ENCODE data around the gene PCAT6. TPM values are rescaled to one million over a fixed set of nuclear protein-coding genes. Genes with fewer than 3 reads are reported as not detected.

PCAT6 gene
- total and polyA plus RNA-seq, 2 experiments from 2014 or later = 7.2 to 28.1 TPM

- TF ChIP-seq ZNF462 (CRISPR knock-in tag; IDR thresholded peaks at IDR 0.05) = no peak
- TF ChIP-seq POLR2AphosphoS5 (IDR thresholded peaks at IDR 0.05; ENCODE audit: low read depth) = no peak
- TF ChIP-seq ZNF331 (CRISPR knock-in tag; IDR thresholded peaks at IDR 0.05; ENCODE audit: low read depth) = no peak
- no peak for TF ChIP-seq EZH2 (IDR thresholded peaks at IDR 0.05; ENCODE audit: low read depth, unreplicated experiment)
- no peak for TF ChIP-seq CREB1 (CRISPR knock-in tag; IDR thresholded peaks at IDR 0.05; ENCODE audit: low read depth)
- no peak for TF ChIP-seq JUNB (IDR thresholded peaks at IDR 0.05; ENCODE audit: unreplicated experiment)
- TF ChIP-seq NANOG (IDR thresholded peaks at IDR 0.05; ENCODE audit: borderline replicate concordance) = no peak
Measured at GRCh38 chr1:202765721-202766120, 45.0 kb upstream of the PCAT6 start (continued).

- H3F3A ChIP-seq (replicated peaks; ENCODE audit: low read depth) = peaks cover 25% of the 10 kb centered on the region; the same call in 1 of the 2 replicates
- H3K9me2 ChIP-seq (ENCODE audit: insufficient read depth) = no peaks in the 10 kb centered on the region
- no peaks in the 10 kb centered on the region for H3K9me3 Mint-ChIP-seq
- H3K27me3 ChIP-seq (ENCODE audit: insufficient read depth) = no peaks in the 10 kb centered on the region
- H3K27me3 Mint-ChIP-seq (ENCODE audit: insufficient read depth, low read depth, poor library complexity) = peaks cover 9% of the 10 kb centered on the region
- ATAC-seq (no peak), DNase-seq (ENCODE audit: low spot score) (no peak)
- peaks cover 29% of the 10 kb centered on the region for H4K20me1 ChIP-seq (replicated peaks; ENCODE audit: insufficient read depth)
- H3K4me1 Mint-ChIP-seq = no peaks in the 10 kb centered on the region
- no peak overlapping the region for H2AFZ ChIP-seq
- H3K4me1 ChIP-seq (ENCODE audit: insufficient read depth) = no peaks in the 10 kb centered on the region
- peaks cover 38% of the 10 kb centered on the region for H3K79me2 ChIP-seq (replicated peaks; ENCODE audit: insufficient read depth)
- no peak overlapping the region for H3K27ac Mint-ChIP-seq
- no peak overlapping the region for H3K27ac ChIP-seq (ENCODE audit: low read depth)
- peaks cover 69% of the 10 kb centered on the region for H3K36me3 ChIP-seq (ENCODE audit: insufficient read depth)
- no peak overlapping the region for H3K4me3 ChIP-seq
- no peak overlapping the region for H3K4me3 Mint-ChIP-seq
- H3K4me2 ChIP-seq = no peak overlapping the region
- peaks cover 83% of the 10 kb centered on the region for H3K36me3 Mint-ChIP-seq (ENCODE audit: low read depth)
- TF ChIP-seq STAT1 (IDR thresholded peaks at IDR 0.05; ENCODE audit: unreplicated experiment) (no peak), POLR2AphosphoS5 (IDR thresholded peaks at IDR 0.05; ENCODE audit: low read depth) (no peak), REST (IDR thresholded peaks at IDR 0.05; ENCODE audit: unreplicated experiment) (no peak), EZH2 (IDR thresholded peaks at IDR 0.05; ENCODE audit: low read depth, unreplicated experiment) (no peak), NANOG (IDR thresholded peaks at IDR 0.05; ENCODE audit: borderline replicate concordance) (no peak), CREB1 (CRISPR knock-in tag; IDR thresholded peaks at IDR 0.05; ENCODE audit: low read depth) (no peak), JUNB (IDR thresholded peaks at IDR 0.05; ENCODE audit: unreplicated experiment) (no peak), EZH2phosphoT487 (IDR thresholded peaks at IDR 0.05; ENCODE audit: unreplicated experiment) (no peak)
Measured at GRCh38 chr1:202770135-202770534, 40.6 kb upstream of the PCAT6 start.
